ENCODE data around the gene RASGRF1.
A peak's percentile ranks its signal among the peaks of the same experiment; 100 is the strongest.
"Not testable (repeated sequence)": the region's sequence is repeated elsewhere in the genome, so short reads cannot be mapped to it uniquely, and the experiment has no call there.

The RASGRF1 gene

DNA sequence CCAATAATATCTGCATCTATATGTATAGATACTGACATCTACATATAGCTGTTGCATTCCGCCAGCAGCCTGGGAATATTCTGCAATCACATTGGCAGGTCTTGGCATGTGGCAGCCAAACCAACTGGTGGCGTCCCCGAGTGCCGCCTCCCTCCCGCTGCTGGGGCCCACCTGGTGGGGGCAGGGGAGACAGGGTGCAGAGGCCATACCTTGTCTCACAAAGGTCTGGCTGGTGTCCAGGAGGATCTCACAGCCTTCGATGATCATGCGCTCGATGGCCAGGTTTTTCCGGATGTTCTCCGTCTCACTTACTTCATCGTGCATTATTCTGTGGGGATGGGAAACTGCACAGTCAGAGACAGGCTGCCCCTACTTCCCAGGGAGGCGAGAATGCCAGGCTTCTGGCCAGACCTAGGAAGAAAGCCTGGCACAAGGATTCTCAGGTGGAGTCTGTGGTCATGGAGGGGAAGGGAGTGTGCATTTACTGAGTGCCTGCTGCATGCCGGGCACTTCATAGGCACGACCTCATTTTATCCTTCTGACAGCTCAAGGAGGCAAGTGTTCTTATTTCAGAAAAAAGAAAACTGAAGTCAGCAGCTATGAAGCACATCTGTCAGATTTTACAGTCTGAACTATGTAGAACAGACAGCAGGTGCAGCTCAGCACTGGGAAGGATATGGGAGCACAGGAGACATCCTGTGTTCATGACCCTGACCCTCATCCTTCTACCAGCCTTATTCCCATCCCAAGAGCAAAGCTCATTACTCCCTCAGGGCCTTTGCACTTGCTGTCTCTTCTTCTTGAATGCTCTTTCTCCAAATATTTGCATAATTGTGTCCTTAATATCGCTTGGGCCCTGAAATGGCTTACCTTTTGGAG is 62.8 kb downstream of the RASGRF1 start:
- TF ChIP-seq TOX (CRISPR knock-in tag; IDR thresholded peaks at IDR 0.05; ENCODE audit: borderline replicate concordance) = no peak
- no peak for TF ChIP-seq OSR1 (CRISPR knock-in tag; IDR thresholded peaks at IDR 0.05)
- no peak for TF ChIP-seq ZNF8 (CRISPR knock-in tag; IDR thresholded peaks at IDR 0.05)
- no peak for TF ChIP-seq ISL1 (CRISPR knock-in tag; IDR thresholded peaks at IDR 0.05)
- no peak for TF ChIP-seq ZNF70 (CRISPR knock-in tag; IDR thresholded peaks at IDR 0.05)
- ATAC-seq = no peak

GRCh38 chr15:79025802-79026201 is 64.8 kb downstream of the RASGRF1 start:
- TF ChIP-seq ZNF8 (CRISPR knock-in tag; IDR thresholded peaks at IDR 0.05) (no peak), ARNTL (CRISPR knock-in tag; IDR thresholded peaks at IDR 0.05; ENCODE audit: borderline replicate concordance, low read depth) (no peak)
- TF ChIP-seq, protein P1, sequence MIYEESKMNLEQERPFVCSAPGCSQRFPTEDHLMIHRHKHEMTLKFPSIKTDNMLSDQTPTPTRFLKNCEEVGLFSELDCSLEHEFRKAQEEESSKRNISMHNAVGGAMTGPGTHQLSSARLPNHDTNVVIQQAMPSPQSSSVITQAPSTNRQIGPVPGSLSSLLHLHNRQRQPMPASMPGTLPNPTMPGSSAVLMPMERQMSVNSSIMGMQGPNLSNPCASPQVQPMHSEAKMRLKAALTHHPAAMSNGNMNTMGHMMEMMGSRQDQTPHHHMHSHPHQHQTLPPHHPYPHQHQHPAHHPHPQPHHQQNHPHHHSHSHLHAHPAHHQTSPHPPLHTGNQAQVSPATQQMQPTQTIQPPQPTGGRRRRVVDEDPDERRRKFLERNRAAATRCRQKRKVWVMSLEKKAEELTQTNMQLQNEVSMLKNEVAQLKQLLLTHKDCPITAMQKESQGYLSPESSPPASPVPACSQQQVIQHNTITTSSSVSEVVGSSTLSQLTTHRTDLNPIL (CRISPR knock-in tag; IDR thresholded peaks at IDR 0.05; ENCODE audit: low read depth) = no peak
- ATAC-seq = 0 out of 3 replicates have a peak, but pooled peaks have one; percentile 25

- no peak for ATAC-seq
- TF ChIP-seq ZNF8 (CRISPR knock-in tag; IDR thresholded peaks at IDR 0.05) (no peak), SNAI2 (CRISPR knock-in tag; IDR thresholded peaks at IDR 0.05) (no peak), CSRNP3 (CRISPR knock-in tag; IDR thresholded peaks at IDR 0.05) (no peak), PPARA (CRISPR knock-in tag; IDR thresholded peaks at IDR 0.05; ENCODE audit: borderline replicate concordance) (no peak), TCF4 (CRISPR knock-in tag; IDR thresholded peaks at IDR 0.05; ENCODE audit: borderline replicate concordance) (no peak), TOX (CRISPR knock-in tag; IDR thresholded peaks at IDR 0.05; ENCODE audit: borderline replicate concordance) (no peak), ESRRG (CRISPR knock-in tag; IDR thresholded peaks at IDR 0.05) (no peak), OSR1 (CRISPR knock-in tag; IDR thresholded peaks at IDR 0.05) (no peak), ZNF70 (CRISPR knock-in tag; IDR thresholded peaks at IDR 0.05) (no peak)
- TF ChIP-seq, protein P2, sequence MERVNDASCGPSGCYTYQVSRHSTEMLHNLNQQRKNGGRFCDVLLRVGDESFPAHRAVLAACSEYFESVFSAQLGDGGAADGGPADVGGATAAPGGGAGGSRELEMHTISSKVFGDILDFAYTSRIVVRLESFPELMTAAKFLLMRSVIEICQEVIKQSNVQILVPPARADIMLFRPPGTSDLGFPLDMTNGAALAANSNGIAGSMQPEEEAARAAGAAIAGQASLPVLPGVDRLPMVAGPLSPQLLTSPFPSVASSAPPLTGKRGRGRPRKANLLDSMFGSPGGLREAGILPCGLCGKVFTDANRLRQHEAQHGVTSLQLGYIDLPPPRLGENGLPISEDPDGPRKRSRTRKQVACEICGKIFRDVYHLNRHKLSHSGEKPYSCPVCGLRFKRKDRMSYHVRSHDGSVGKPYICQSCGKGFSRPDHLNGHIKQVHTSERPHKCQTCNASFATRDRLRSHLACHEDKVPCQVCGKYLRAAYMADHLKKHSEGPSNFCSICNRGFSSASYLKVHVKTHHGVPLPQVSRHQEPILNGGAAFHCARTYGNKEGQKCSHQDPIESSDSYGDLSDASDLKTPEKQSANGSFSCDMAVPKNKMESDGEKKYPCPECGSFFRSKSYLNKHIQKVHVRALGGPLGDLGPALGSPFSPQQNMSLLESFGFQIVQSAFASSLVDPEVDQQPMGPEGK (CRISPR knock-in tag; IDR thresholded peaks at IDR 0.05; ENCODE audit: borderline replicate concordance) = no peak
- TF ChIP-seq, protein P1 (CRISPR knock-in tag; IDR thresholded peaks at IDR 0.05; ENCODE audit: low read depth) = no peak
Measured at GRCh38 chr15:79025201-79025600, 65.4 kb downstream of the RASGRF1 start.

GRCh38 chr15:79024493-79024892 is 66.1 kb downstream of the RASGRF1 start:
- not testable (repeated sequence) for ATAC-seq

GRCh38 chr15:79023918-79024317 is 66.7 kb downstream of the RASGRF1 start:
- ATAC-seq = no peak
- TF ChIP-seq ESRRG (CRISPR knock-in tag; IDR thresholded peaks at IDR 0.05) (no peak), SNAI2 (CRISPR knock-in tag; IDR thresholded peaks at IDR 0.05) (no peak), ARNTL (CRISPR knock-in tag; IDR thresholded peaks at IDR 0.05; ENCODE audit: borderline replicate concordance, low read depth) (no peak), RARB (CRISPR knock-in tag; IDR thresholded peaks at IDR 0.05) (no peak), ISL1 (CRISPR knock-in tag; IDR thresholded peaks at IDR 0.05) (no peak), PPARA (CRISPR knock-in tag; IDR thresholded peaks at IDR 0.05; ENCODE audit: borderline replicate concordance) (no peak), CSDC2 (CRISPR knock-in tag; IDR thresholded peaks at IDR 0.05) (no peak), ZNF565 (CRISPR knock-in tag; conservative IDR thresholded peaks at IDR 0.05; ENCODE audit: low read depth) (no peak), ZFP3 (CRISPR knock-in tag; IDR thresholded peaks at IDR 0.05) (no peak), OSR1 (CRISPR knock-in tag; IDR thresholded peaks at IDR 0.05) (no peak), ZNF8 (CRISPR knock-in tag; IDR thresholded peaks at IDR 0.05) (no peak), GLIS3 (CRISPR knock-in tag; IDR thresholded peaks at IDR 0.05) (no peak), ZNF70 (CRISPR knock-in tag; IDR thresholded peaks at IDR 0.05) (no peak), ZFP30 (CRISPR knock-in tag; IDR thresholded peaks at IDR 0.05) (no peak), TOX (CRISPR knock-in tag; IDR thresholded peaks at IDR 0.05; ENCODE audit: borderline replicate concordance) (no peak)
- TF ChIP-seq, protein P1 (CRISPR knock-in tag; IDR thresholded peaks at IDR 0.05; ENCODE audit: low read depth) = no peak
- TF ChIP-seq, protein P2 (CRISPR knock-in tag; IDR thresholded peaks at IDR 0.05; ENCODE audit: borderline replicate concordance) = no peak

Data from SK-N-SH treated with all-trans-retinoic acid at 6 μM for 48 hours (cell line).